SK-N-SH (cell line): Measurements from ENCODE around the gene ST6GALNAC3.

Source experiments
- CHD2 ChIP-seq: fragments of 150-350 bp; IDR thresholded peaks from 2 replicates; pipeline ENCODE4 v1.6.1; 2018; ENCODE audit warnings: low read length; ENCODE audit not compliant: partially characterized antibody
- MXI1 ChIP-seq: IDR thresholded peaks from 2 replicates; pipeline ENCODE4 v1.6.1; 2012; ENCODE audit warnings: mild to moderate bottlenecking, low read depth, low read length, improper control_type of control experiment
- RFX5 ChIP-seq: IDR thresholded peaks from 2 replicates; pipeline ENCODE4 v1.6.1; 2012; ENCODE audit warnings: mild to moderate bottlenecking, improper control_type of control experiment, low read length
- TAF1 ChIP-seq: IDR thresholded peaks from 2 replicates; pipeline ENCODE4 v1.6.1; 2012; ENCODE audit warnings: low read depth, mild to moderate bottlenecking, low read length, moderate library complexity, borderline replicate concordance
- TEAD4 ChIP-seq: IDR thresholded peaks from 2 replicates; pipeline ENCODE4 v1.4.0; 2012; ENCODE audit warnings: mild to moderate bottlenecking, borderline replicate concordance; ENCODE audit not compliant: insufficient read depth
- TF ChIP-seq, protein P1 (sequence below): fragments of 200-600 bp; sonication (generic); IDR thresholded peaks from 2 replicates; pipeline ENCODE4 v1.6.1; 2017; ENCODE audit warnings: antibody characterized with exemption, mild to moderate bottlenecking, moderate library complexity

DNA sequence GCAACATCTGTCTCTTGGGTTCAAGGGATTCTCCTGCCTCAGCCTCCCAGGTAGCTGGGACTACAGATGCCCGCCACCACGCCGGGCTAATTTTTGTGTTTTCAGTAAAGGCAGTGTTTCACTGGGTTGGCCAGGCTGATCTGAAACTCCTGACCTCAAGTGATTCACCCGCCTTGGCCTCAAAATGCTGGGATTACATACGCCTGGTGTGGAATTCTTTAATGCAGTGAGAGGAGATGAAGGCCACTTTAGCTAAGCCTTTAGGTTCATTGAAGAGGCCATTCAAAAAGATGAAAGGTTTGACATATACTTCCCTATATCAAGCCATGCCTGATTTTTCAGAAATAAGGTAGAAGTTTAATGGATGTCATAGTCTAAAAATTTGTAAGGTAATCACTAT, 162.7 kb downstream of the ST6GALNAC3 start:
- no peak for TF ChIP-seq MXI1
- TF ChIP-seq TEAD4 = no peak
- TF ChIP-seq, protein P1, sequence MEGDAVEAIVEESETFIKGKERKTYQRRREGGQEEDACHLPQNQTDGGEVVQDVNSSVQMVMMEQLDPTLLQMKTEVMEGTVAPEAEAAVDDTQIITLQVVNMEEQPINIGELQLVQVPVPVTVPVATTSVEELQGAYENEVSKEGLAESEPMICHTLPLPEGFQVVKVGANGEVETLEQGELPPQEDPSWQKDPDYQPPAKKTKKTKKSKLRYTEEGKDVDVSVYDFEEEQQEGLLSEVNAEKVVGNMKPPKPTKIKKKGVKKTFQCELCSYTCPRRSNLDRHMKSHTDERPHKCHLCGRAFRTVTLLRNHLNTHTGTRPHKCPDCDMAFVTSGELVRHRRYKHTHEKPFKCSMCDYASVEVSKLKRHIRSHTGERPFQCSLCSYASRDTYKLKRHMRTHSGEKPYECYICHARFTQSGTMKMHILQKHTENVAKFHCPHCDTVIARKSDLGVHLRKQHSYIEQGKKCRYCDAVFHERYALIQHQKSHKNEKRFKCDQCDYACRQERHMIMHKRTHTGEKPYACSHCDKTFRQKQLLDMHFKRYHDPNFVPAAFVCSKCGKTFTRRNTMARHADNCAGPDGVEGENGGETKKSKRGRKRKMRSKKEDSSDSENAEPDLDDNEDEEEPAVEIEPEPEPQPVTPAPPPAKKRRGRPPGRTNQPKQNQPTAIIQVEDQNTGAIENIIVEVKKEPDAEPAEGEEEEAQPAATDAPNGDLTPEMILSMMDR = no peak
- TF ChIP-seq TAF1 = no peak
- no peak for TF ChIP-seq CHD2
- no peak for TF ChIP-seq RFX5
